GM18861 (cell line): ENCODE measurements around the gene TRIM10.
"Not testable (repeated sequence)": the region's sequence is repeated elsewhere in the genome, so short reads cannot be mapped to it uniquely, and the experiment has no call there.

ENCODE experiments used
- ATAC-seq: cut with Tn5 transposase; IDR thresholded peaks from one replicate; pipeline ENCODE4 v1.9.1; 2021; ENCODE audit not compliant: unreplicated experiment

TRIM10 gene

DNA sequence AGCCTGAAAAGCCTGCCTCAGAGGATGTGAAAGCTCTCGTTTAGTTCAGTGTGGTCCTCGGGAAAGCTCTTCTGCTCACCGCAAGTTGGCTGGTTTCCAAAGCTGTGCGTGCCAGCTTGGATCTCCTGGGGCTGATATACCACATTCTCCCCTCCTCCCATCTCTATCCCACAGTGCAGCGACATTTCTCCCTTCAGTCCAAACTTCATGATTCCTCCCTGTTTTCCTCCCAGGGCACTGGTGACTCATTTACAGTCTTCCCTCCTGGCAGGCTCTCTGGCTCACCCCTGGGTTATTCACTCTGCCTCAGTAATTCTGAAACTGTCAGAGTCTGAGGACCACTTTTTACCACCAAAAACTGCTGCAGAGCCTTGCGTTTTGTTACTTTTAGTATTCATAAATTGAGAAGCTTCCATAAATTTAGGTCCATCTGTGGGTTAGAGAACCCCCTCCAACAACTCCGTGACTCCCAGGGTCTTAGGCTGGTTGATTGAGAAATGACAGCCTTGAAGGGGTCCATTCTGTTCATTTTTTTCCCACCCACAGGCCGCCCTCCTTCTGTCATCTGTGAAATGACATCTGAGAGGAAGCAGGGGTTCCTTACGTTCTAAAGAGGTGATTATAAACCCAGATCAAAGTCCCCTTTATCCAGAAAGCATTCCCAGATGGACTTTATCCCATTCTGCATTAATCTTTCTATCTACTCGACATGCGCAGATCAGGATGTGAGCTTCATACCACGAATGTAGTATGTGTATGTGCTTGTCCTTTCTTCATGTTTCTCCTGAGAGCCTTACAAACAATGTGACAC lies 6.1 kb downstream of the TRIM10 start:
- ATAC-seq, result no peak

DNA sequence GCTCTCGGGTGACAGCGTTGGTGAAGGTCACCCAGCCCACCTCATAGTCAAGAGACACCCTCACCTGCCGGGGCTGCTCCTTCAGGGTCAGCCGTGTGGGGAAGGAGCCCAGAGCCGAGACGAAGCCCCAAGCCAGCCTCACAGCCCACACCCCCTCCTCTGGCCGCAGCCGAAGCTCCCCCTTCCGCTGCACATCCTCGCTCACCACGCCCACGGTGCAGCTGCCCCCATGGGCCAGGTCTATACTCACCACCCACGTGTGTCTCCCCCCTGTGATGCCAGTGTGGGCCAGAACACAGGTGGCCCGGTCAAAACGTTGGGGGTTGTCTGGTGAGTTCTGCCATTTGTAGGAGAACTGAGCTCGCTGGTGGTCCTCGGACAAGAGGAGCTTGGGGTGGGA lies 7.0 kb downstream of the TRIM10 start:
- no peak for ATAC-seq

DNA sequence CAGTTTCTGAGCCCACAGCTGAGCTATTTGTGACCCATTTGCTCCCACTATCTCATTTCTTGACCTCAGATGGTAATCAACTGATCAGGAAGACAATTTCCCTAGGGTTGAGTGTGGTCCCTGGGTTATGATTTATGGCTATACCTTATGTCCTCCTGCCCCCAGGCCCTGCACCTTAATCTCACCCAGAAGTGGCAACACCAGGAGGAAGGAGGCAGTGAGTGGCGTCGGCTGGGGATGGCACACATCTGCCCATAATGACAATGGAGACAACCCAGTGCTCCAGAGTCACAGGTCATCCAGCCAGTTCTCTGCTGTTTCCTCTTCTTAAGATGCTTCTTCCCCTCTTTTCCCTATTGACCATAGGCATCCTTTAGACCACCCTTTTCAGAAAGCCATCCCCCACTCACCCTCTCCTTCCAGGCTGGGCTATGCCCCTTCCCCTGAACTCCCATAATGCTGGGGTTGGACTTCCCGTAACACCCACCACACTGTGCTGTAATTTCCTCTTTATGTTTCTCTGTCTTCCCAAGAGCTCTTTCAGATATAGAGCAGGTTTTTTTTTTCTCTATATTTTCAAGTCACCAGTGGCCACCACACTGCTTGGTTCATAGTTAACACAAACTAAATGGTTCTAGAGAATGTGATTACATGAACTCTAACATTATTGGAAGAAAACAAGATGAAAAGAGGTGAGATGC lies 8.0 kb downstream of the TRIM10 start:
- ATAC-seq, result no peak

DNA sequence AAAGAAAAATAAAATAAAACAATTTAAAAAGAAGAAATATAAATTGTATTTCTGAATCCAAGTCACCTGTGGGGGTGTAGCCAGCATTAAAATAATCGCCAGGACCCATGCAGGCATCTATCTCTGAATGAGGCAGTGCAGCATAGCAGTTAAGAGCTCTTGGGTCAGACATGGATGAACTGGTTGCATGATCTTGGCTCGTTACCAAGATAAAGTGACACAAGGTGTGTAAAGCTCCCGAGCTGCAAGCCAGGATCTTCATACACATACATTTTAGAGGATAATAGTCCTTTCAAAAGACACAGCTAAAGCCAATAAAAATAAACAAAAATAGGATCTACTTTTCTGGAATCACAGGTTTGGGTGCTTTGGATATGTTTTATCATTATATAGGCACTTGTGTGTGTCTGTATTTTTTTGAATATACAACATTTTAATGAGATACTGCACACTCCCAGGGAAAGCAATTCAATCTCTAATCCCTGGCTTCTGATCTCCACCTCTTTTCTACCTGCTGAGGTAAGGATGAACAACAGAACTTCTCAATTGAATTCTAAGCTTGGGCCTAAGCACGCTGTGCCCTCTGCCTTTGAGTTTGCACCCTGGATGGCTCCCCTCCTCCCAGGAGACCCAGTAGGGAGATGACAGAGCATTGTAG lies 8.9 kb downstream of the TRIM10 start:
- no peak for ATAC-seq

DNA sequence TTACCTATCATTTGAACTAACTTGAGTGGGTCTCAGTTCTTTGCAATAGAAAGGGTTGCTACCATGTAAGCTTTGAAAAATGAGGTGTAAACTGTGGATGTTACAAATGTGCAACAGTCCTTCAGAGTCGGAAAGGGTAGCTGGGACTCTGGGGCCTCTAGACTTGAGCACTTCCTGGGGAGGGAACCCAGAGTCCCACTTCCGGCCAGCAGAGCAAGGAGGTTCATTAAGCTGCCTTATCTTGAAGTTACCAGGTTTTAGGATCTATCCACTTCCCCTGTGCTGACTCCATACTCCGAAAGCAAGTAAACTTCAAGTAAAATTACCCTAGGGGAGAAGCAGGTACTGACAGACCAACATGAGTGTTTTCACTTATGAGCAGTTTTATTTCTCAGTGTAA lies 9.4 kb downstream of the TRIM10 start:
- no peak for ATAC-seq

DNA sequence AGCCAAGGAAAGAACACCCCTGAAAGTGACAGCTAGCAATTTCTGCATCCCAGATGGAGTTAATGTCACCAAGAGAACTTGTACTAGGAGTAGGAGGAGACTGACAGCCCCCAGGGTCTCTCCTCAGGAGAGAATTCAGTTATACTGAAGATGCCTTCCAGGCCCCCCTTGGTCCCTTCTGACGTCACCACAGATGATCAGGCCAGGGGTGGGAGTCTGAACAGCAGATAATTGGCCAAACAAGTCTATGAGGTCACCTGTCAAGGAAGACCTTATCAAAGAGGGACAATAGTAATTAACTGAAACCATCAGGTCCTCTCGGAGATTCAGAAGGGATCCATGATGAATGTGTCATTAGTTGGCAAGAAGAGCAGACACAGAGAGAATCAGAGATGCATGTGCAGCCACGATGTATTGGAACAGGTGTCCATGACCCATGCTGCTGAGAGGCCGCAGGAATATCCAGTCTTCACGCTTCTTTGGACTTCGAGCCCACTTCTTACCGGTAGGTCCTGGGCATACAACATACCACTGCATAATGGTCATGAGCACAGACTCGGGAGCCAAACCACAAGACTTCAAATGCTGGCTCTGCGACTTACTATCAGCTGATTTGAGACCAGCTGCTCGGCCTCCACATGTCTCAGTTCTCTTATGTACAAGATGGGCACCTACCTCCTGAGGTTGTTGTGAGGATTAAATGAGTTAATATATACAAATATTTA lies 10.2 kb downstream of the TRIM10 start:
- no peak for ATAC-seq

DNA sequence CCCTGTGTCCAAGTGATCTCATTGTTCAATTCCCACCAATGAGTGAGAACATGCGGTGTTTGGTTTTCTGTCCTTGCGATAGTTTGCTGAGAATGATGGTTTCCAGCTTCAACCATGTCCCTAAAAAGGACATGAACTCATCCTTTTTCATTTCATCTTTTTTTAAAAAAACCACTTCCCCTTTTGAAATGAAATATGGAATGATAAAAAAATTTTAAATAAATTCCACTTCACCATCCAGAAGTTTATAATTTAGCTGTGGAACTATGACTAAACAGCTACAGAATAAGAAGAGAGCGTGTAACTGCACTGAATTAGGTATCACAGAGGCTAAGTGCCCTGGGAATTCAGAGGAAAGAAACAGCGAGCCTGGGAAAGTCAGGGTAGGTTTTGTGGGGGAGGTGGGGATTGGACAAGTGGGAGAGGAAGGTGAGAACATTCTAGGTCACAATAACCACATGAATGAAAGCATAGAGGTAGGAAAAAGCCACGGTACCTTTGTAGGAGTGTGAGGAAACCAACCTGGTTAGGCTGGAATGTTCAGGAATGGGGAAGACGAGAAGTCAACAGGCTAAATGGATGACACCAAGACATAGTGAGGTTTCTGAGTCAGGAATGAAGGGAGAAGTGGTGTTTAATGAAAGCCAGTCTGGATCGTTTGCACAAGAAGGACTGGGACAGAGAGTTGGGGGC lies 11.0 kb downstream of the TRIM10 start:
- no peak for ATAC-seq

DNA sequence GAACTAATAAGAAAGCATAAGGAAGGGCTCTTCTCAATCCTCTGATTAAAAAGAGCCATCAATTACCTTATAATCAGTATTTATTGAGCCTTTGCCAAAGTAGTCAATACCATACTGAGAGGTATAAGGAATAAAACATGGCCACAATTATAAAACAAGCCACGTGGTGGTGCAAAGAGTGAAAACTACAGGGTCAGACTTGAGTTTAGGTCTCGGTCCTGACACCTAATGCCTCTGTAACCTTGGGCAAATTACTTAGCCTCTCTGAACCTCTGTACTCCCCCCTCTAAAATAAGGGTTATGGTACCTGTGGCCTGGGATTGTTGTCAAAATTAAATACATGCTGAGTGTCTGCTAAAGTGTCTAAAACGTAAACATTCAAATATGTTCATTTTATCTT lies 11.8 kb downstream of the TRIM10 start:
- ATAC-seq, result no peak

DNA sequence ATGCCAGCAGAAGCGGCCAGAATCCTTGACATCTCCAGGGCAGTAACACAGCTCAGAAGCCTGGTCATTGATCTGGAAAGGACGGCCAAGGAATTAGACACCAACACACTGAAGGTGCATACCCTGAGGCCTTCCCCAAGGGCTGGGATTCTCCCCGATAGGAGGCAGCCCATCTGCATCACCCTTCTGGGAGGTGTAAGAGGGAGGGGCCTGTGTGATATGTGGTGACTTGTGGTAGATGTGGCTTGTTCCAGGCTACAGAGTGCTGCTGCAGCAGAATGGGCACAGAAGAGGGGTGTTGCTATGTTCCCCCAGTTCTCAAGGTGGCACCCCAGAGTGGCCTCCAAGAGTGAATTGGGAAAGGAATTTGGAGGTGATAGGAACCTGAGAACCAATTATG lies 13.9 kb downstream of the TRIM10 start:
- ATAC-seq, result no peak

DNA sequence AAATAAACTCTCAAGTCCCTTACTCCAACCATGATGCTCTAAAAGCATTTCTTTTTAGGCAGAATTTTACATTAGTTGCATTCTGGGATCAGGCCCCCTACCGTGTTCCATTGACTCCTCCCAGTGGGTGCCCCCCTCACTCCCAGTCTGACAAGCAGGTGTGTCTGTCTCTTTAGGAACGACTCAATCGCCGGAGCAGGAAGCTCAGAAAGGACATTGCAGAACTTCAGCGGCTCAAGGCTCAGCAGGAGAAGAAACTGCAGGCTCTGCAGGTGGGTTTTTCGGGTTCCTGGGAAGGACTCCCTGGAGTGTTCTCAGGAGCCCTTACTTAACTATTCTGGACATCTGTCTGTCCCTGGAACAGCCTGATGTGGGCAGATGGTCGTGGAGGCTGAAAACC lies 15.2 kb downstream of the TRIM10 start:
- ATAC-seq, result no peak

DNA sequence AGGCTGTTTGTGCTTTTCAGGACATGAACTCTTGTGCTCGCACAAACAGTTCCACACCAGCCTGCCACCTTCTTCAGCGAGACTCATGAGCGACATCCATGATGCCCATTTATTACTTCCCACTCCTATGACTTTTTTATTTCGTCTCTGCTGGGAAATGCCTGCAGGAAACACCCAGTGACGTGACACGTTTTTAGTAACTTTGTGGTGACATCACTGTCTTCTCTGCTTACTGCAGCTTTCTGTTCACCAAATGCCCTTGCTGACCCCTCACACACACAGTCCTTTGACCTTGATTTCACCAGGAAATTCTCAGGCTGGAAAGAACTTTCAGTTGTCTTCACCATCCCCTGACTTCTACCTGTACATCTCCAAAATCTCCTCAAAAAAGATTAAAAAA lies 16.2 kb downstream of the TRIM10 start:
- ATAC-seq, result no peak

DNA sequence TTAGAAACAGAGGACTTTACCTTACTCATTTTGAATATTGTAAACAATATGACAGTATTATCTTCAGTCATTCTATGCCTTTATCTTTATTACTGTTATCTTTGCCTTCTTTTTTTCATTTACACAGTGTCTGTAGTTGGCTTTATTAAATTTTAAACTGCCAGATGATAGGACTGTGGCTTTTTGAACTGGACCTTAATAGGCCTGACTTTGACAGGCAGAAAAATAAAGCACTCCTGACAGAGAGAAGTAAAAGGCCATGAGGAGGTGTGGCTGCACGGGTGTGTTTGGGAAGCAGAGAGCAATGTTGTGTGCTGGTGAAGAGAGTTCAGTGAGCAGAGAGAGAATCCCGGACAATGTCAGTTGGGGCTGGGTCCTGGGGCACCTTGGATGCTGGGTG lies 17.2 kb downstream of the TRIM10 start:
- no peak for ATAC-seq

DNA sequence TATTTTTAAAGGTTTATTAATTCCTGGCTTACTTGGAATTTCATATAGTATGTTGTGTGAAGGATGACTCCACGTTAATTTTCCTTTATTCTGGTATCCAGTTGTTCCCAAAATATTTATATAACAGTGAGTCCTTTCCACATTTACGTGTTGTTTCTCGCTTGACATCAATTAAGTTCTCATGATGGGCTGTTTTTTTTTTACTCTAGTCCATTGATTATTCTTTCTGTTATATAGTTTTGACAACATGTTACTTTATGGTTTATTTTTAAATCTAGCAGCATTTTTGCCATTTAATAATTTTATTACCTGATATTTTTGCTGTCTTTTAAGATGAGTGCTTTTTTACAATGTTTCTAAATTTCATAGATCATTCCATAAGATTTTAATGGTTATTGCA lies 18.3 kb downstream of the TRIM10 start:
- ATAC-seq, result no peak

DNA sequence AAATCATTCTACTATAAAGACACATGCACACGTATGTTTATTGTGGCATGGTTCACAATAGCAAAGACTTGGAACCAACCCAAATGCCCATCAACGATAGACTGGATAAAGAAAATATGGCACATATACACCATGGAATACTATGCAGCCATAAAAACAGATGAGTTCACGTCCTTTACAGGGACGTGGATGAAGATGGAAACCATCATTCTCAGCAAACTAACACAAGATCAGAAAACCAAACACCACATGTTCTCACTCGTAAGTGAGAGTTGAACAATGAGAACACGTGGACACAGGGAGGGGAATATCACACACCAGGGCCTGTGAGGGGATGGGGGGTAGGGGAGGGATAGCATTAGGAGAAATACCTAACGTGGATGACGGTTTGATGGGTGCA lies 20.8 kb downstream of the TRIM10 start:
- ATAC-seq, result not testable (repeated sequence)

DNA sequence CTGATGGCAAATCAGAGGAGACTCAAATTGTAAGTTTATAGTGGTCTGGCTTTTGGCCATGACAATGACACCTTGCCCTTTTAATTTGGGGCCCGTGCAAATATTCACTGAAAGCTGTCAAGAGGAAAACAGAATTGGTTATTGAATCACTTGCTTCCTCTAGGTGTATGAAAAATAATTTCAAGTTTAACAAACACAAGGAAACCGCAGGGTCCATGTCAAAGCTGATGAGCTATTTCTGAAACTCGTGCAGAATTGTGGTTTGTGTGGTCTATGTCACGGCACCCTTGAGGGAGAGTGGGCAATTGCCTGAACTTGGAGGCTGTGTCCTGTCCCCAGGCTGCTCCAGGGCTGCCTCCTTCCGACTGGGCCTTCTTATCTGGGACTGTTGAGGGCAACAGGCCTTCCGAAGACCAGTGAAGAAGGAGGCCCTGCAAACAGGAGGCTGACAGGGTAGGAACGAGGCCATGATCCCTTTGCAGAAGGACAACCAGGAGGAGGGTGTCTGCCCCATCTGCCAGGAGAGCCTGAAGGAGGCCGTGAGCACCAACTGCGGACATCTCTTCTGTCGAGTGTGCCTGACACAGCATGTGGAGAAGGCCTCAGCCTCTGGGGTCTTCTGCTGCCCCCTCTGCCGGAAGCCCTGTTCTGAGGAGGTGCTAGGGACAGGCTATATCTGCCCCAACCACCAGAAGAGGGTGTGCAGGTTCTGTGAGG lies 24.3 kb downstream of the TRIM10 start:
- ATAC-seq, result no peak

DNA sequence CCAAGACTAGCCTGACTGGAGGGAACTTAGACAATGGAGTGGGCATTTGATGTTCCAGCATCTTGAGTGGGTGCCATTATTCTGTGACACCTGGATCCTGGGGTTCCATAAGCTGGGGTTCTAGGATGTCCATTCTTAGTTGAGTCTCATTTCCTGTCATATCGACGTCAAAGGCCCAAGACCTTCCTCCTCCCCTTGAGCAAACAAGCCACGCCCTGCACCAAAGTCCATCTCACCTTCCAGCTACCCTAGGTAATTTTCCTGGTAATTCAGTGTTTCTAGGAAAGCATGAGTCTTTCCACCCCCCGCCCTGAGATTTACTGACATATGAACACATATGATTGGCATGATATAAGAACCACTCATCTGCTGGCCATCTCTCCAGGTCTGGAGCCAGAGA lies 25.3 kb downstream of the TRIM10 start, which contains the start of gene TRIM40:
Gene TRIM40 (plus strand): TSS at position 384 of the 400 bp plus-strand sequence. CDS start 897 bp downstream, outside the sequence.
- no peak for ATAC-seq

DNA sequence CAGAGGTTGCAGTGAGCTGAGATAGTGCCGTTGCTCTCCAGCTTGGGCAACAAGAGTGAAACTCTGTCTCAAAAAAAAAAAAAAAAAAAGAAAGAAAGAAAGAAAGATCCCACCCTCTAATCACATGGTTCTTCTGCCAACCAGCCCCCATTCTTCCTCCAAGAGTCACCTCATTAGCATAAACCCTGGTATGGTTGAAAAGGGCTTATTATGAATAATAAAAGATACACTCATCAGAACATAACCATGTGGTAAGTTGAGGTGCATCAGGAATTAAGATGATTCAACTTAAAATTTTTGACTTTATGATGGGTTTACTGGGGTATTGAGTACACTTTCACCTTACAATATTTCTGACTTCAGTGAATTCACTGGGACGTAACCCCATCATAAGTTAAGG lies 25.9 kb downstream of the TRIM10 start:
- ATAC-seq, result no peak

DNA sequence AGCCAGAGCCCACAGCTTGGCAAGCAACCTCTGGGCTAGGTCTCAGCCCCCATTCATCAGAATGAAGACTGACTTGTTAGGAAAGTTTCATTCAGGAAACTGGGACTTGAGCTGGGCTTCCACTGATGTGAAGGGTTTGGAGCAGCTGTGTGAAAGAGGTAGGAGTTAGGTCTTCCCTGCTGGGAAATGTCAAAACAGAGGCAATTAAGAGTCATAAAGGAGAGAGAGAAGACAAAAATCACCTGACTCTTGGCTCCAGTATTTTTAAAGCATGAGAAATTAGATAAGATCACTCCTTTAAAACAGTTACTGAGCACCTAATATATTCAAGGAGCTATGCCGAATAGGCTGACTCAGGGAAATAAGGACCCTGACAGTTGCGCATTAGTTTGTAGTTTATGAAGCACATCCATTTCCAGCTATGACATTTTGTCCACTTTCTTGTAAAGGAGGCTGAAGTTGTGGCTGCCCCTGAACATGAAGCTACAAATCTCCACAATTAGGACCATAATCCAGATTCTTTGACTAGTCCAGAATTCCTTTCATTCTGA lies 29.0 kb downstream of the TRIM10 start:
- no peak for ATAC-seq

DNA sequence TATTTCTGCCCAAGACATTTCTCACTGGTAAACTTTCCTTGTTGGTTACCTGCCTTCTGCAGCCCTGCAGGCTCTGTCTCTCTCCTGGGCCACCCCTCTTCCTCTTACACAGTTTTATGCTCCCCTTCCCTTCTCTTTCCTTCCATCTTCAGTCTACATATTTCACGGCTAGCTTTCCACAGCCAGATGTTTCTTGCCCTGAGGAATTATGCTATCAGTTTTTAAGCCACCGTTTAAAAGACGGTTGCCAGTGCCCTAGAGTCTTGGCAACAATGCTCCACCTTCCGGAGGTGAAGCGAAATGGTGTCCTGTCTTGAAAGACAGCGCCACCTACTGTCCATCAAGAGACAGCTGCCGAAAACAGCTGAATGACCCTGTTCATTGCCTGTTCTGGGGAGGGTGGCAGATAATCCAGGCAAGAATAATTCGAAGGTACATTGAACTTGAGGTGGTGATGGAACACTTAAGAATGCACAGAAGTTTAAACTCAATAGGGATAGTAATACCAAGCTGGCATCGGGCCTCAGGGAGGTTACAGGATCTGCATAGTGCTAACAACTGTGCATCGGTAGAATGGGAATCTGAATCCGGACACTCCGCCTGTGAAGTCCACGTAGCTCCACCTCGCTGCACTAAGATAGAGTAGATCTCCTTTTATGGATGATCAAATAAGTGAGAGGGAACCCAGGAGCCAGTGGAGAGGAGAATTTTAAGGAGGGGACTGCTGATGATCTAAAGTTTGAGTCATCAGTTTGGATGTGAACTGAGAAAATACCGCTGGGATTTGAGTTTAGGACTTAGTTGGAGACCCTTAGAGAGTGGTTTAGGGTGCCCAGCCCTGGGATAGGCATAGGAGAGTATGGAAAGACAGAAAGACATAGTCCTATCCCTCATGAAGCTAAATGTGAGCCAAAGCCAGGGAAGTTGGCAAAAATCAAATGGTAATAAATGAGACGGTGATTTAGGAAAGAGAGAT lies 29.8 kb downstream of the TRIM10 start:
- peak; percentile 69 for ATAC-seq
